NCI-H1930 (cell line): Measurements from ENCODE around the gene TNRC6A.
"Not testable (repeated sequence)": the region's sequence is repeated elsewhere in the genome, so short reads cannot be mapped to it uniquely, and the experiment has no call there.

Experiments
- DNase-seq, 2 experiments: peaks; one replicate each; lab custom pipeline; 2025; lab: John Stamatoyannopoulos, UW

TNRC6A gene

DNA sequence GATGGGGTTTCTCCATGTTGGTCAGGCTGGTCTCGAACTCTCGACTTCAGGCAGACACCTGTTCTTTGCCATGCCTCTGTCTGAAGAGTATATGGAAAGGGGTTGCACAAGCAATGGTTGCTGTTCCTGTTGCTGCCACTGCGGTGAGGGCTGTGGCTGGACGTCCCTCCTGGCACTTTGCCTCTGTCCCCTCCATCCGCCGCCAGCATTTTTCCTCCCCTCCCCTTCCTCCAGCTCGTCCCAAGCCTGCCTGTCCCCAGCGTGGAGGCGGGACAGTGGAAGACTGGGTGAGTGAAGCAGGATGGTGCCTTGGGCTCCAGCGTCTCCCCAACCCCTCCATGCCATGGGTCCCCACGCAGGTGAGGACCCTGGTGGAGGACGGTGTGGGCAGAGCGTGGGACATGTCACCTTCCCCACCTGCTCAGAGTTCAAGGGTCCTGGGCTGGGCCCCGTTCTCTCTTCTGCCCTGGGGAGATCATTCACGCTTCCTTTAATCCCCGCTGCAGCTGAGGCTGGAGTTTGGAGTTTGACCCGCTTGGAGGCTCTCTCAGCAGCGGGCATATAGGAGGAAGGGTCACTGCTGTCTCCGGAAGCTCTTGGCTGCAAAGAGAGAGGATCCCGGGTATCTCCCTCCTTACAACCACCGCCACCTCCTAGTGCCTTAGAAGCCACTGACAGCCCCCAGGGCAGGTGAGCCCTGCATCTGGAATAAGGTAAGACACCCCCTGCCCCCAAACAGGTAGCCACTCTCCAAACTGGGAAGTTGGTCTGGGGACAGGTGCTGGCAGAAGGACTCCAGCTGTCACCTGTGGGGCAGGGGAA, 116.5 kb downstream of the TNRC6A start, which contains the start of gene SLC5A11:
TSS of gene SLC5A11 (plus strand) at position 238 of the 822 bp plus-strand sequence. CDS start 12,681 bp downstream, outside the sequence.
- DNase-seq = no peak

DNA sequence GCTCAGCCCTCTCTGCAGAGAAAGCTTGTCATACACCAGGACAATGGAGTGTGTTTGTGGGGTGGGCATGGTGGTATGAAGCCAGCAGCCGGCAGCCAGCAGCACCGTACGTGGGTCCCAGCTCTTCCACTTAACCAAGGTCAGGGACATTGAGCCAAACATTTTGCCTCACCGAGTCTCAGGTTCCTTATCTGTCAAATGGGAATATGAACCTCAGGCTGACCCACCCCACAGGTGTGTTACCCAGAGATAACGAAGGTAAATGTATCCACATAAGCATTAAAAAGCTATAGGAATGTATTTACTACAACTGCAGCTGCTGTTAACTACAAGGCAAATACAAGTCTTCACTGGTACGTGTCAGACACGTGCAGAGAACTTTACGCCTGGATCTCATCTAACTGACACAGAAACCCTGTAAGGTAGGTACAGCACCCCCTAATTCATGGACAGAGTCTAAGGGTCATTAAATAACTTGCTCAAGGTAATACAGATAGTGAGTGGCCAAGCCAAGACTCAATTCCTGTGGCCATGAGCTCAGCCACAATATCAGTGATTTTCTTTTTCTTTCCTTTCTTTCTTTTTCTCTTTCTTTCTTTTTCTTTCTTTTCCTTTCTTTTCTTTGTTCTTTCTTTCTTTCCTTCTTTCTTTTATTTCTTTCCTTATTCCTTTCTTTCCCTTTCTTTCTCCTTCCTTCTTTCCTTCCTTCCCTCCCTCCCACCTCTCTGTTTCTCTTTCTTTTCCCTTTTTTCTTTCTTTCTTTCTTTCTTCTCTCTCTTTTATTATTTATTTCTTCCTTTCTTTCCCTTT, 117.3 kb downstream of the TNRC6A start:
- no peak for DNase-seq

DNA sequence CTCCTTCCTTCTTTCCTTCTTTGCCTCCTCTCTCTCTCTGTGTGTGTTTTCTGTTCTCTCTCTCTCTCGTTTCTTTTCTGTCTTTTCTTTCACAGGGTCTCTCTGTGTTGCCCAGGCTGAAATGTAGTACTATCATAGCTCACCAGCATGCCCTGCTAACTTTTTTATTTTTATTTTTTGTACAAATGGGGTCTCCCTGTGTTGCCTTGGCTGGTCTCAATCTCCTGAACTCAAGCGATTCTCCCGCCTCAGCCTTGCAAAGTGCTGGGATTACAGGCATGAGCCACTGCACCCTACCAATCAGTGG, 117.9 kb downstream of the TNRC6A start:
- DNase-seq = no peak

DNA sequence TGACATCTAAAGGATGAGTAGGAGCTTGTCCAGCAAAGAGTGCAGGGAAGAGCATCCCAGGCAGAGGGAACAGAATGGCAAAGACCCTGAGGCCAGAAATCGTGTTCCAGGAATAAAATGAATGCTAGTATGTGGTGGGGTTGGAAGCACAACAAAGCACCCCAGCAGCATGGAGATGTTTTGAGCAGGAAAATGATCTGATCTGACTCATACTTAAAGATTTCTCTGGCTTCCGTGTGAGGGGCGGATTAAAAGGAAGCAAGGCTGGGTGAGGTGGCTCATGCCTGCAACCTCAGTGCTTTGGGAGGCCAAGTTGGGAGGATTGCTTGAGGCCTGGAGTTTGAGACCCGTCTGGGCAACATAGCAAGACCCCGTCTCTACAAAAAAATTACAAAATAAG, 118.6 kb downstream of the TNRC6A start:
- no peak for DNase-seq

DNA sequence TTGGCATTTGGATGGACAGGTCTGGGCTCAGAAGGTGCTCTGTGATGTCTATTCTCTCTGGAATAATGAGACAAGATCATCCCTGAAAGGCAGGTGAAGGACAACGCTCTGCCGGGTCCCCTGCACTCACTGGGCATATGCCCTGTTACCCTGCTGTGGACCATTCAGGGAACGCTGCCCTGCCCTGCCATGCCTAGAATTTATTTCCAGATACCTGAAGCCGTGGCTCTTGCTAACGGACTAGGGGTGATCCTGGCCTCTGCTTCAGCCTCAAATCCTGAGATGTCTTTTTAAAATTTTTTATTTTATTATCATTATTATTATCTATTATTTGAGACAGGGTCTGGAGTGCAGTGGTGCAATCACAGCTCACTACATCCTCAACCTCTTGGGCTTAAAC, 120.2 kb downstream of the TNRC6A start:
- DNase-seq = no peak

DNA sequence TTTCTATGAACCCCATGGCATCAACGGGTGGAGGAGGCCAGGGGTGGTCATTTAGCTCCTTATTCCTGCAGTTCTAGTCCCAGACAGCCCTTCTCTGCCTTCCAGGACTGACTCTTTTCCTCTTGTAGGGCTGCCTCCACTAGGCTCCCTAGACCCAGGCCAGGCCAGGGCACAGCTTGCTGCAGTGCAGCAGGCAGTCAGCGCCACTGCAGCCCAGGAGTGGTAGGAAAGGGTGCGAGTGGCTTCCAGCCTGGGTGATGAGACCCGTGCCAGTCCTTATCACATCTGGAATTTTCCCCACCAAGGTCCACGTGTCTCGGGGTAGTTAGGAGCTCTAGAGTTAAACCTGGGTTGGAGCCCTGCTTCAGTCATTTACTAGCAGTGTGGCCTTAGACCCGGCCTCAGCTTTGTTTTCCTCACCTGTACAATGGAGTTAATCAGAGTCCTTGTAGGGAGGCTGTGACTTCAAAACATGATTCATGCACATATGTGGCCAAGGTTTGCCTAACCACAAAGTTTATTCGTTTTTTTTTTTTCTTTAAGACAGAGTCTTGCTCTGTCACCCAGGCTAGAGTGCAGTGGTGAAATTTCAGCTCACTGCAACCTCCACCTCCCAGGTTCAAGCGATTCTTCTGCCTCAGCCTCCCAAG, 121.0 kb downstream of the TNRC6A start:
- no peak for DNase-seq

DNA sequence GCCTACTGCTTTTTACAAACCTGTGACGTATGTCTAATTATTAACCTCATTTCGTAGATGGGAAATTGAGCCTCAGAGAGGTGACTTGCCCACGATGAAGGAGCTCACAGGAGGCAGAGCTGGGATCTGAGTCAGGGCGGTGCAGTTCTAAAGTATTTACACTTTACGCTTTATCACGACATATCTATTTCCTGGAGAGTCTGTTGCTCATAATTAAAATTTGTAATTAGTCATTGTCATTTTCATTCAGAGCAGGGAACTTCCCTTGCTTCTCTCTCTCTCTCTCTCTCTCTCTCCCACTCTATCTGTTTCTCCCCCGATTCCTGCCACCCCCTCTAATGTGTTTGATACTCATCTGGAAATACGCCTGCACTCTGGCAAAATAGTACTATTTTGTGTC, 122.2 kb downstream of the TNRC6A start:
- DNase-seq = no peak

DNA sequence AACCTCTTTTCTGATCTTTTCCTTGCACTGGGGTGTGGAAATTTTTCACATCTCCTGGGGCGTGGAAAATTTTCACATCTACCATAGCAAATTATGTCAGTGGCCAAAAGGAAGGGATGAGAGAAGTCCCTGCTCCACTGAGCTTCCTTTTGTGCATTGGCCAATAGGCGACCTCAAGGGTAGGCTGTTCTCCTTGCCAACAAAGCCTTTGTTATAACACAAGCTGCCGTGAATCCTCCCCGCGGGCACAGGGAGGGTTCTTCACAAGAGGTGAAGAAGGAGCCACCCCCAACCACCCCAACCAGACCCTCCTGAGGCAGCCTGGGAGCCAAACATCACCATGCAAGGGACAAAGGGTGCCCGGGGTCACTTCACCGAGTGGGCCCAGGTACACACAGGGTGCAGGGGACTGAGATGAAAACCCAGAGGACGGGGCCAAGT, 122.8 kb downstream of the TNRC6A start:
- no peak for DNase-seq

DNA sequence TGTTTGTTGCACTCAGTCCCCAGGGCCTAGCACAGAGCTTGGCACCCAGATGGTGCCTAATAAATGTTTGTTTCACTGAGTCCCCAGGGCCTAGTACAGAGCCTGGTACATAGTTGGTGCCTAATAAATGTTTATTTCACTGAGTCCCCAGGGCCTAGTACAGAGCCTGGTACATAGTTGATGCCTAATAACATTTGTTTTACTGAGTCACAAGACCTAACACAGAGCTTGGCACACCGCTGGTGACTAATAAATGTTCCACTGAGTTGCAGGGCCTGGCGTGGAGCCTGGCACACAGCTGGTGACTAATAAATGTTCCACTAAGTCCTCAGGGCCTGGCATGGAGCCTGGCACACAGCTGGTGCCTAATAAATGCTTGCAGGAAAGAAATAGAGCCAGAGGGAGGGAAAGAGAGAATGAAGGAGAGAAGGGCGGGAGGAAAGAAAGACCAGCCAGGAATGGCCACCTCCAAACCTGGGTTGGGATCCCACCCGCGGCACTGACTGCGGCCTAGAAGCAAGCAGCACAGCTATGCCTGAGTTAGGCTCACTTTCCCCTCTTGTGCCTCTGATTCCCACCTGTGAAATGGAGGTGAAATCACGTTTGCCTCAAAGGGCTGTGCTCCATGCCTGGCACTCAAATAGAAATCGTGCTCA, 123.8 kb downstream of the TNRC6A start:
- no peak for DNase-seq

DNA sequence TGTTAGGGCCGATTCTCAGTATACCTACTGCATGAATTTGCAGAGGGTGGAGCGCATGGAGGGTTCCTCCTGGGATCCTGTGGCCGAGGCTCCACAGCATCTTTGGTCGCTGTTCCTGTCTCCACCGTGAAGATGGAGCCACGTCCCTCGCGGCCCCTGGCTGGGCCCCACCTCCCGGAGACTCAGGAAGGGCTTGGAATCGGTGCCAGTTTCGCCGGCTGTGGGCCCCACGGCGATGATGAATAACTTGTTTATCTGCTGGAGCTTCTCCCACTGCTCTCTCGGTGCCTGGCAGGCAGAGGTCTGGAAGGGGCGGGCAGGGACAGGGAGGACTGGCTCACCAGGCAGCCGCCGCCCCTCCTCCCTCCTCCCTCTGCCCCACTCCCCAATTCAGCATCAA, 124.4 kb downstream of the TNRC6A start:
- no peak for DNase-seq

DNA sequence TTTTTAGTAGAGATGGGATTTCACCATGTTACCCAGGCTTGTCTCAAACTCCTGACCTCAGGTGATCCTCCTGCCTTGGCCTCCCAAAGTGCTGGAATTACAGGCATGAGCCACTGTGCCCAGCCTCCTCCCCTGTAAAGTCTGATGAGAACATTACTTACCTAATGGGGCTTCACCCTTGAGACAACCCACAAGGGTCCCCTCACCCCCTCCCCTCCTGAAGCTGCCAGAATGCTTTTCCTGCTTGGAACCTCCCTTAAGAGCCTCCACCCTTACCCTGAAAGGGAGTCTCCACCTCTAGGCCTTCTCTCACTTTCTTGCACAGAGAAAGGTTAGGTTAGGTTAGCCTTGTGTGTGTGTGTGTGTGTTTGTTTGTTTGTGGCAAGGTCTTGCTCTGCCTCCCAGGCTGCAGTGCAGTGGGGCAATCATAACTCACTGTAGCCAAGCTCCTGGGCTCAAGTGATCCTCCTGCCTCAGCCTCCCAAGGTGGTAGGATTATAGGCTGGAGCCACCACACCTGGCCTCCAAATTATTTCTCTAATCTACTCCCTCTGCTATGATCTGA, 125.2 kb downstream of the TNRC6A start:
- no peak for DNase-seq

DNA sequence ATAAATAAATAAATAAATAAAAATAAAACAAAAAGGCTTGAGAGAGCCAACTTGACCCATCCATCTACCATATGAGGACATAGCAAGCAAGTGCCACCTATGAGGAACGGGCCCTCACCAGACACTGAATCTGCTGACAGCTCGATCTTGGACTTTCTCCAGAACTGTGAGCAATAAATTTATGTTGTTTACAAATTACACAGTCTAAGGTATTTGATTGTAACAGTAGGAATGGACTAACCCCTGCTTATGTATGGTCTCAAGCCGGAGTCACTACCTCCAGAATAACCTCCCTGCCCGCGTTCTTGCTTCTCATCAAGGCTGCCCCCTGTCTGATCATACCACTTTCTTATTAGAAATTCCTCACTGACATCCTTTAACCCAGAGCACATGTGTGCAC, 126.2 kb downstream of the TNRC6A start:
- DNase-seq = no peak

DNA sequence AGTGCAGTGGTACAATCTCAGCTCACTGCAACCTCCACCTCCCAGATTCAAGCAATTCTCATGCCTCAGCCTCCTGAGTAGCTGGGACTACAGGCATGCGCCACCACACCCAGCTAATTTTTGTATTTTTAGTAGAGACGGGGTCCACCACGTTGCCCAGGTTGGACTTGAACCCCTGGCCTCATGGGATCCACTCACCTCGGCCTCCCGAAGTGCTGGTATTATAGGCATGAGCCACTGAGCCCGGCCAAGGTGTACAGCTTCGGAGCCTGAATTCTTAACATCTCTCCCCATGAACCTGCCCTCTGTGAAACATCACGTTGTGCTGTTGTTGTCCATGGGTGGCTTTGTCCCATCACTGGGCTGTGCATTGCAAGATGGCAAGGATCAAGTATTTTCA, 127.4 kb downstream of the TNRC6A start:
- not testable (repeated sequence) for DNase-seq

DNA sequence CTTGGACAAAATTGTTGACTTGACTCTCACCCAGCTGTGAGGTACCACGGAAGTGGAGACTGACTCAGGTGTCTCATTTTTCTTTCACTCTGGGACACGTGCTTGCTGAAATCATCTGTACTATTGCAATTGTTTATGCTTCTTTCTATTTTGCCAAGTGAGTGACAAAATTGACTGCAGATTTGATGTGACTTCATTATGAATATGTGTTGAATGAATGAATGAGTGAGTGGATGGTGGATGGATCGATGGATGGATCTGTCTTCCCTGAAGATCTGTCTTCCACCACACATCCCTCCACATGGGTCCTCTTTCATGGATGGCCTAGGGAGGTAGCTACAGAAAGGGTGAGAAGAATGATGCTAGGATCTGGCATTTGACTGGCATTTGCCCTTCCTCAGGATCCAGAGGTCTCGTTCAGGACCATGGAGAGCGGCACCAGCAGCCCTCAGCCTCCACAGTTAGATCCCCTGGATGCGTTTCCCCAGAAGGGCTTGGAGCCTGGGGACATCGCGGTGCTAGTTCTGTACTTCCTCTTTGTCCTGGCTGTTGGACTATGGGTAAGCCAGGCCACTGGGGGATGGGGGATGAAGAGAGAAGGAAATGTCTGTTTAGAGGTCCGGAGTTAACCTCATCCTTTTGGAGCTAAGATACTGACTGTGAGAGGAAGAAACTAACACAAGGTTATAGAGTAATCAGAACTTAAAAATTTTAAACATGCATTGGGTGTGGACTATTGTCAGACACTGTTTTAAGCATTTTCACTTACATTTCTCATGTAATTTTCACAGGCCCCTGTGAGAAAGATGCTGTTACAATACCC, 129.0 kb downstream of the TNRC6A start:
- DNase-seq = no peak

DNA sequence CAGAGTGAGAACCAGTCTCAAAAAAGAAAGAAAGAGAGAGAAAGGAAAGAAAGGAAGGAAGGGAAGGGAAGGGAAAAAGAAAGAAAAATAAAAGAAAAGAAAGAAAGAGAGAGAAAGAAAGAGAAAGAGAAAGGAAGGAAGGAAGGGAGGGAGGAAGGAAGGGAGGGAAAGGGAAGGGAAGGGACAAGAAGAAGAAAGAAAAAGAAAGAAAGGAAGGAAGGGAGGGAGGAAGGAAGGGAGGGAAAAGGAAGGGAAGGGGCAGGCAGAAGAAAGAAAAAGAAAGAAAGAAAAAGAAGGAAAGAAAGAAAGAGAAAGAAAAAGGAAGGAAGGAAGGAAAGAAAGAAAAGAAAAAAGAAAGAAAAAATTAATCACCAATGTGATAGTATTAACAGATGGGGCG, 132.0 kb downstream of the TNRC6A start:
- no peak for DNase-seq

DNA sequence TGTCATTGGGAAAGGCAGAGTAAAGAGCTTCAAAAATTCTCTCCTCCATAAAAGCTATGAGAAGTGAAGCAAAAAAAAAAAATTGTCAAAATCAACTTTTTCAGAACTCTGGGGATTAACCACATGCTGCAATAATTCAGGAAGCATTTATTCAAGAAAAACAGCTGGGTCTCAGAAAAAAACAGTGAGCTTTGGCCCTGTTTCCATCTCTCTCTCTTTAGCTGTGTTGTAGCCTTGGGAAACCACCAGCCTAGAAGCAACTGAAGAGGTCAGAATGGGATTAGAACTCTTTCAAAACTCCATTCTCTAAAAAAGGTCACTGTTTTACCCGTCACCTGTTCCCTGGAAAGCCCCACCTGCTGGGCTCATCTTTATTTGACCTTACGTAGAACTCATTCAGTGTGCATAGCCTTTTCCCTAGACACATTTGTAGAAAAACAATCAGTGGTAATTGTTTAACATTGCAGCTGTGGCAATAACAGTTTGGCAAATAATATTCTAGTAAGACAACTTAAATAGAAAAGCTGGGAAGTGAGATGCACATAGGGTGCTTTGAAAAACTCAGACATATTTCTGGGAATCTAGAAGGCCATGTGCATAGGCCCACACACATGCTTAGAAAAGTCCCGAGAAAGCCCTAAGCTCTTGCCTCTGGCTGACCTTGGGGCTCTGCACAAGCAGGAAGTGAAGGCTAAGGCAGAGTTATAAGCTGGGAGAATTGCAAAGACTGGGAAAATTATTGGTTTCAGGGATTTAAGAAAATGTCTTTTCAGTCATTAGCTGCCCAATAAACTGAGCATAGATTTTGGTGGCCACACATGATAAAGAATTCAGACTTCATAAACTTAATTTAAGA, 134.4 kb downstream of the TNRC6A start:
- DNase-seq = no peak

DNA sequence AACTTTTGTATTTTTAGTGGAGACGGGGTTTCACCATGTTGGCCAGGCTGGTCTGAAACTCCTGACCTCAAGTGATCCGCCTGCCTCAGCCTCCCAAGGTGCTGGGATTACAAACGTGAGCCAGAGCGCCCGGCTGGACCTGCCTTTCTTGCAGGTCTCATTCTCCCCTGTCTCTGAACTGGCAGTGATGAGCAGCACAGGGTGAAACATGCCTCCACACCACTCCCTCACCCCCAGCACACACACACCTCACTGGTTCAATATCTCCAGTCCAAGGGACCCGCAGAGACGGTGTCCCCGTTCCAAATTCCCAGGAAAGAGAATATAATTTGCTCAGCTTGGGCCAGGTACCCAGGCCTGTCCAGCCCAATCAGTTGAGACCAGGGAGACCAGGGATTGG, 139.6 kb downstream of the TNRC6A start:
- DNase-seq = no peak

DNA sequence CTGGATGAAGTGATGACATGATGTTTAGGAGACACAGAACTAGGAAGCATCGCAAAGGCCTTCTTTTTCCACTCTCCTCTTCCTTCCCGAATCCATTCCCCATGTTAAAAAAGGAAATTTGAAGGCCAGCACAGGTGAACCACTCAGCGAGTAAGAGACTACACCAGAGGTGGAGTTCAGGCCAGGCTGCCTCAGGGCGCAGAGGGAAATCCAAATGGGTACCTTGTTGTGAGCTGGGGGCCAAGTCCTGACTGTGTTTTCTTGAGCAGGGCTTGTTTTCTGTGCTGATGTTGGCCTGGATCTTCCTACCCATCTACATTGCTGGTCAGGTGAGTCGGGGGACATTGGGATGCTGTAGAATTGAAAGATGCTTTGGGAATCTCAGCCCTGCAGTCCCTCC, 142.4 kb downstream of the TNRC6A start:
- DNase-seq = no peak

DNA sequence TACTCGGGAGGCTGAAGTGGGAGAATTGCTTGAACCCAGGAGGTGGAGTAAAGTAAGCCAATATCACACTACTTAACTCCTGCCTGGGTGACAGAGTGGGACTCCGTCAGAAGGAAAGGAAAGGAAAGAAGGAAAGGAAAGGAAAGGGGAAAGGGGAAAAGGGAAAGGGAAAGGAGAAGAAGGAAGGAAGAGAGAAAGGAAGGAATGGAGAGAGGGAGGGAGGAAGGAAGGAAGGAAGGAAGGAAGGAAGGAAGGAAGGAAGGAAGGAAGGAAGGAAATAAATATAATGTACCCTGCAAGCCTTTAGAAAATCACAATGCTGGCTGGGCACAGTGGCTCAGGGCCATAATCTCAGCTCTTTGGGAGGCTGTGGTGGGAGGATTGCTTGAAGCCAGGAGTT, 143.6 kb downstream of the TNRC6A start:
- no peak for DNase-seq

DNA sequence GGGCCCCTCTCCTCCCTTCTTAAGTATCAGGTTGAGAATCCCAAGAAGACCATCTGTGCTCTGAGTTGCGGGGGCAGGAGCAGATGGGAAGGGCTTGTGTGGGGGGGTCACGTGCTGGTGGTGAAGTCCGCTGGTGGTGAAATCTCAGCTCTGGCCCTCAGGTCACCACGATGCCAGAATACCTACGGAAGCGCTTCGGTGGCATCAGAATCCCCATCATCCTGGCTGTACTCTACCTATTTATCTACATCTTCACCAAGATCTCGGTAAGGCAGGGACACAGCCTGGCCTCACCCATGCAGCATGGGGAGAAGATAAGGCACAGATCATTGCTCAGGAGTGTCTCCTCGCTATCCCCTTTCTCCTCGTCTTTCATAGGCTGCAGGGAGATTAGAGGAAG, 146.0 kb downstream of the TNRC6A start:
- no peak for DNase-seq
